ENCODE measurements around the gene ZMYND8.
"Not testable (repeated sequence)": the region's sequence is repeated elsewhere in the genome, so short reads cannot be mapped to it uniquely, and the experiment has no call there.

ZMYND8 gene

GRCh38 chr20:47392721-47393073 lies 36.2 kb upstream of the ZMYND8 start:
- no peak for DNase-seq (ENCODE audit: low read depth, low spot score)
- H3K4me3 ChIP-seq (ENCODE audit: low read depth, low read length) = no peak overlapping the region
- in situ Hi-C loops (cut with HindIII; ENCODE audit: low sequenced_read_pairs) = no loop called here
- TF ChIP-seq, protein P1, sequence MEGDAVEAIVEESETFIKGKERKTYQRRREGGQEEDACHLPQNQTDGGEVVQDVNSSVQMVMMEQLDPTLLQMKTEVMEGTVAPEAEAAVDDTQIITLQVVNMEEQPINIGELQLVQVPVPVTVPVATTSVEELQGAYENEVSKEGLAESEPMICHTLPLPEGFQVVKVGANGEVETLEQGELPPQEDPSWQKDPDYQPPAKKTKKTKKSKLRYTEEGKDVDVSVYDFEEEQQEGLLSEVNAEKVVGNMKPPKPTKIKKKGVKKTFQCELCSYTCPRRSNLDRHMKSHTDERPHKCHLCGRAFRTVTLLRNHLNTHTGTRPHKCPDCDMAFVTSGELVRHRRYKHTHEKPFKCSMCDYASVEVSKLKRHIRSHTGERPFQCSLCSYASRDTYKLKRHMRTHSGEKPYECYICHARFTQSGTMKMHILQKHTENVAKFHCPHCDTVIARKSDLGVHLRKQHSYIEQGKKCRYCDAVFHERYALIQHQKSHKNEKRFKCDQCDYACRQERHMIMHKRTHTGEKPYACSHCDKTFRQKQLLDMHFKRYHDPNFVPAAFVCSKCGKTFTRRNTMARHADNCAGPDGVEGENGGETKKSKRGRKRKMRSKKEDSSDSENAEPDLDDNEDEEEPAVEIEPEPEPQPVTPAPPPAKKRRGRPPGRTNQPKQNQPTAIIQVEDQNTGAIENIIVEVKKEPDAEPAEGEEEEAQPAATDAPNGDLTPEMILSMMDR (IDR thresholded peaks at IDR 0.05; ENCODE audit: low read depth, low read length) = no peak

GRCh38 chr20:47392015-47392720 lies 35.7 kb upstream of the ZMYND8 start:
- TF ChIP-seq, protein P1 (IDR thresholded peaks at IDR 0.05; ENCODE audit: low read depth, low read length) = no peak
- peak; percentile 89 for DNase-seq (ENCODE audit: low read depth, low spot score)
- H3K4me3 ChIP-seq (ENCODE audit: low read depth, low read length) = no peak overlapping the region
- in situ Hi-C loops (cut with HindIII; ENCODE audit: low sequenced_read_pairs) = no loop called here

- in situ Hi-C loops (cut with HindIII; ENCODE audit: low sequenced_read_pairs) = no loop called here
- TF ChIP-seq, protein P1 (IDR thresholded peaks at IDR 0.05; ENCODE audit: low read depth, low read length) = no peak
- H3K4me3 ChIP-seq (ENCODE audit: low read depth, low read length) = no peak overlapping the region
- DNase-seq (ENCODE audit: low read depth, low spot score) = no peak
Measured at GRCh38 chr20:47391276-47392010, 34.9 kb upstream of the ZMYND8 start.

DNA sequence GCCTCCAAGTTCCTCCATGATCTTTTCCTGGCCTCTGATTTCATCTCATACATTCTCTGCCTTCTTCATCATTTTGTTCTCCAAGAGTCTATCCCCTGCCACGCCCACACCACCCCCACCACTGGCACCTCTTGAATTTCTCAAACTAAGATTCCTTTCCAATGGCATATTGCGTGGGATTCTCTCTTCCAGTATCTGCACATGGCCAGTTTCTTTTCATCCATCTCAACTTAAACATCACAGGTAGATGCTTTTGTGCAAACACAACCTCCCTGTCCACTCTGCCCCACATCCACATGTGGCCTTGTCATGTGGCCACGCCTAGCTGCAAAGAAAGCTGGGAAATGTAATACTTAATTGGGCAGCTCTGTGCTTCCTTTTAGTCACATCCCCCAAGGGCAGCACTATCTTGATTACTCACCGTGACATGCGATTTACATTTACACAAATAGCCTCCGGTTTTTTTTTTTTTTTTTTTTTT lies 33.4 kb upstream of the ZMYND8 start:
- no peak overlapping the region for H3K4me3 ChIP-seq (ENCODE audit: low read depth, low read length)
- in situ Hi-C loops (cut with HindIII; ENCODE audit: low sequenced_read_pairs) = no loop called here
- peak; percentile 39 for DNase-seq (ENCODE audit: low read depth, low spot score)
- TF ChIP-seq, protein P1 (IDR thresholded peaks at IDR 0.05; ENCODE audit: low read depth, low read length) = no peak

GRCh38 chr20:47385968-47386367 lies 29.5 kb upstream of the ZMYND8 start:
- in situ Hi-C loops (cut with HindIII; ENCODE audit: low sequenced_read_pairs); DNase-seq (ENCODE audit: low read depth, low spot score); H3K4me3 ChIP-seq (ENCODE audit: low read depth, low read length): not testable (repeated sequence)

DNA sequence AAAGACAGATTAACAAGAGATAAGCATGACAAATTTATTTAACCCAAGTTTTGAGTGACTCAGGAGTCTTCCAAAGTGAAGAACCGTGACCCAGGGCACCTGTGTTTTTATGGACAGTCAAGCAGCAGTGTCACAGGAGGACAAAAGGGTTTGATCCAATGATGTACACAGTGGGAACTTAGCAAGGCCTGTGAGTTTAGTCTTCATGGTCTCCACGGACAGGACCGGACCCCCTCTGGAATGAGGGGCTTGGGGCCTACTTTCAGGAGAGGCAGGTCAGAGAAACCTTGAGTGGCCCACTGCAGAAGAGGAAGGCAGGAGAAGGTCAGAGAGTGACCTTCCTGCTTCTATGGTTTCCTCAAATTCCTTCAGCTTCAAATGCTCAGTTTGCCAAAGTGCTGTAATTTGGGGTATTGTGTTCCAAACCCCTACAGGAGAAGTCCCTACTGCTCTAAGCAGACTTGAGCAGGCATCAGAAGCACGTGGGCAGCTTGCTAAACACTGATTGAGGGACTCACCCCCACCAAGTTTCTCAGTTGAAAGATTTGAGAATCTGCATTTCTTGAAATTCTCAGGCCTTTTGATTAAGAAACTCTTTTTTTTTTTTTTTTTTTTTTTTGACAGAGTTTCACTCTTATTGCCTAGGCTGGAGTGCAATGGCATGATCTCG lies 26.4 kb upstream of the ZMYND8 start:
- TF ChIP-seq, protein P1 (IDR thresholded peaks at IDR 0.05; ENCODE audit: low read depth, low read length) = no peak
- no peak overlapping the region for H3K4me3 ChIP-seq (ENCODE audit: low read depth, low read length)
- no peak for DNase-seq (ENCODE audit: low read depth, low spot score)
- in situ Hi-C loops (cut with HindIII; ENCODE audit: low sequenced_read_pairs) = no loop called here

DNA sequence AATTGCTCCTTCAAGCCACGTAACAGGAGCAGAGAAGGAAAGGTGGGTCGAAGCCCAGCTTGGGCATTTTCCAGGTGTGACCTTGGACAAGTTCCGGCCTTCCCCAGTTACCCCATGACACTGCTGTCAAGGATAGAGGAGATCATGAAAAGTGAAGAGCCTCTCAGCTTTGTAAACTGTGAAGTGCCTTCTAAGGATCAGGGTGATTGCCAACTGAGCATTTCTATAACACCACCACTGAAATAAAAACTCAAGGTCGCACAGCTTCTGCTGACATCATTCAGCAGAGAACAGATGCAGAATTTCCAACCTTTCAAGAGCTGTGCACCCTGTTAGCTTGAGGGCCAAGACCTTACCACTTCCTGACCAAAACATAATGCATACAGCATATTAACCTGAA lies 24.0 kb upstream of the ZMYND8 start:
- TF ChIP-seq, protein P1 (IDR thresholded peaks at IDR 0.05; ENCODE audit: low read depth, low read length) = no peak
- H3K4me3 ChIP-seq (ENCODE audit: low read depth, low read length) = no peak overlapping the region
- in situ Hi-C loops (cut with HindIII; ENCODE audit: low sequenced_read_pairs) = no loop called here
- no peak for DNase-seq (ENCODE audit: low read depth, low spot score)

Data from astrocyte of the spinal cord (primary cell).